ENCODE data around the gene ADGRG7. TPM values are rescaled to one million over a fixed set of nuclear protein-coding genes. Genes with fewer than 3 reads are reported as not detected.

ADGRG7 gene
- total and polyA plus RNA-seq, 9 donors: not detected

- H3K36me3 ChIP-seq: no peaks in the 10 kb centered on the region
- intact Hi-C loops (cut with DNase I): no loop called here
- H3K9me3 ChIP-seq: no peaks in the 10 kb centered on the region
- peak overlapping the region; percentile 83 for H3K4me3 ChIP-seq
- TF ChIP-seq POLR2A (IDR thresholded peaks at IDR 0.05) (no peak), CTCF (IDR thresholded peaks at IDR 0.05) (no peak), EP300 (IDR thresholded peaks at IDR 0.05) (no peak)
- no peaks in the 10 kb centered on the region for H3K27me3 ChIP-seq
- H3K27ac ChIP-seq: peak overlapping the region in 1 of 2 donors; percentile 96
- peaks cover 9% of the 10 kb centered on the region for H3K4me1 ChIP-seq (ENCODE audit: insufficient read depth)
- DNase-seq: no peak
- 16 to 19% (median 19%) methylated on average over 8 of the region's 8 CpGs for WGBS, 3 donors
Measured at GRCh38 chr3:100710261-100710968, 101.0 kb downstream of the ADGRG7 start.

- peaks cover 12% of the 10 kb centered on the region for H3K4me1 ChIP-seq (ENCODE audit: insufficient read depth)
- intact Hi-C loops (cut with DNase I): no loop called here
- no peak for DNase-seq
- no peak overlapping the region for H3K27ac ChIP-seq
- H3K27me3 ChIP-seq: no peaks in the 10 kb centered on the region
- H3K9me3 ChIP-seq: no peaks in the 10 kb centered on the region
- H3K36me3 ChIP-seq: no peaks in the 10 kb centered on the region
- no peak overlapping the region for H3K4me3 ChIP-seq
- no peak for TF ChIP-seq EP300 (IDR thresholded peaks at IDR 0.05)
Measured at GRCh38 chr3:100715176-100715575, 105.8 kb downstream of the ADGRG7 start.

GRCh38 chr3:100717063-100717462, 107.7 kb downstream of the ADGRG7 start:
- no peaks in the 10 kb centered on the region for H3K36me3 ChIP-seq
- intact Hi-C loops (cut with DNase I): no loop called here
- H3K27me3 ChIP-seq: no peaks in the 10 kb centered on the region
- H3K27ac ChIP-seq: no peak overlapping the region
- no peaks in the 10 kb centered on the region for H3K9me3 ChIP-seq
- TF ChIP-seq POLR2A (IDR thresholded peaks at IDR 0.05): no peak
- no peak for TF ChIP-seq EP300 (IDR thresholded peaks at IDR 0.05)
- TF ChIP-seq CTCF (IDR thresholded peaks at IDR 0.05): no peak
- WGBS, 3 donors: 90 to 96% (median 94%) methylated on average over 2 of the region's 2 CpGs
- no peak overlapping the region for H3K4me3 ChIP-seq
- no peak for DNase-seq
- H3K4me1 ChIP-seq (ENCODE audit: insufficient read depth): peaks cover 6% of the 10 kb centered on the region

- H3K4me1 ChIP-seq (ENCODE audit: insufficient read depth): peaks cover 4% of the 10 kb centered on the region
- H3K27me3 ChIP-seq: no peaks in the 10 kb centered on the region
- no peaks in the 10 kb centered on the region for H3K36me3 ChIP-seq
- no peak overlapping the region for H3K27ac ChIP-seq
- 89 to 93% (median 91%) methylated on average over 4 of the region's 4 CpGs for WGBS, 3 donors
- intact Hi-C loops (cut with DNase I): no loop called here
- DNase-seq: no peak
- no peak overlapping the region for H3K4me3 ChIP-seq
- no peaks in the 10 kb centered on the region for H3K9me3 ChIP-seq
- TF ChIP-seq POLR2A (IDR thresholded peaks at IDR 0.05) (no peak), EP300 (IDR thresholded peaks at IDR 0.05) (no peak), CTCF (IDR thresholded peaks at IDR 0.05) (no peak)
Measured at GRCh38 chr3:100717637-100718487, 108.5 kb downstream of the ADGRG7 start.

- DNase-seq: no peak
- Histone ChIP-seq H3K4me1 (ENCODE audit: insufficient read depth) (peaks cover 3% of the 10 kb centered on the region), H3K27me3 (no peaks in the 10 kb centered on the region), H3K36me3 (no peaks in the 10 kb centered on the region), H3K27ac (no peak overlapping the region), H3K9me3 (no peaks in the 10 kb centered on the region), H3K4me3 (no peak overlapping the region)
- intact Hi-C loops (cut with DNase I): no loop called here
- 11 to 19% (median 12%) methylated on average over 1 of the region's 1 CpG for WGBS, 3 donors
- TF ChIP-seq POLR2A (IDR thresholded peaks at IDR 0.05) (no peak), EP300 (IDR thresholded peaks at IDR 0.05) (no peak), CTCF (IDR thresholded peaks at IDR 0.05) (no peak)
Measured at GRCh38 chr3:100719136-100719535, 109.7 kb downstream of the ADGRG7 start.
